Brain microvascular endothelial cell (primary cell): Measurements from ENCODE around the gene CHST15.

Experiments used
- DNase-seq: peaks from one replicate; pipeline ENCODE4 v3.0.0-alpha.2; 2020
- H3K27ac ChIP-seq: fragments of 250-450 bp; sonication (Bioruptor Pico); 2 replicates; pipeline ENCODE4 v1.5.1; 2020; ENCODE audit warnings: mild to moderate bottlenecking, moderate library complexity
- H3K27me3 ChIP-seq: fragments of 250-450 bp; sonication (Bioruptor Pico); replicated peaks from 2 replicates; pipeline ENCODE4 v1.5.1; 2020; ENCODE audit warnings: mild to moderate bottlenecking
- H3K36me3 ChIP-seq: fragments of 250-450 bp; sonication (Bioruptor Pico); replicated peaks from 2 replicates; pipeline ENCODE4 v1.5.1; 2020; ENCODE audit warnings: mild to moderate bottlenecking
- H3K4me3 ChIP-seq: 2 replicates; pipeline ENCODE4 v1.5.1; 2011; ENCODE audit warnings: low read depth, mild to moderate bottlenecking, control low read depth, low read length, moderate library complexity
- in situ Hi-C: cut with HindIII; loops from 2 replicates; pipeline ENCODE4 v1.10.0; 2017; ENCODE audit warnings: low sequenced_read_pairs, low pct_ligation_motif_present
- TF ChIP-seq, protein P1 (sequence below): IDR thresholded peaks from 2 replicates; pipeline ENCODE4 v1.5.1; 2011; ENCODE audit warnings: low read depth, mild to moderate bottlenecking, moderate library complexity, low read length, control low read depth, inconsistent platforms; ENCODE audit errors: missing control alignments

The CHST15 gene

DNA sequence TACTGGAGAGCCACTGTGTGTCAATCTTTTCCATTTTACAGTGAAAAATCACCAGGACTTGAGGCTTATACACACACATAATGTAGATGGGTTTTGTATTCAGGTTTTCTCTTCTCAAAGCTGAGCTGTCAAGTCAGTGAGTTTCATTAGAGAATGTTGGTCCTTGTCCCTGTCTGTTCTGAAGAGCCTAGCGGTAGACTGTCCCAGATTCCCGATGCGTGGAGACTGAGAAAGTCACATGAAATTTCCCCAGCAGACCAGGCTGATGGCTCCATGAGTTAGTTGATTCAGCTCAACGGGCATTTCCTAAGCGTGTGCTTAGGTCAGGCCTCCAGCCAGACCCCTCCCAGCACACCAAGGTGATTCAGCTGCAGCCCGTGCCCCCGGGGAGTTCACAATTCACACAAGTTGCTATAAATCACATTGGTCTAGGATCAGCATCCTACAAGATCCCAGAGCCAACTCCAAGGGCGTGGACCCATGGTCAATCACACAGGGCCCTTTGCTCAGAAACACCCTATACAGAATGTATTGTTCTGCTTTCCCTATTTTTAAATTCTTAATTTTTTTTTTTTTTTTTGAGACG, 17.2 kb downstream of the CHST15 start:
- Histone ChIP-seq H3K27ac (no peak overlapping the region), H3K4me3 (no peak overlapping the region), H3K36me3 (no peaks in the 10 kb centered on the region), H3K27me3 (no peaks in the 10 kb centered on the region)
- in situ Hi-C loops, result no loop called here
- TF ChIP-seq, protein P1, sequence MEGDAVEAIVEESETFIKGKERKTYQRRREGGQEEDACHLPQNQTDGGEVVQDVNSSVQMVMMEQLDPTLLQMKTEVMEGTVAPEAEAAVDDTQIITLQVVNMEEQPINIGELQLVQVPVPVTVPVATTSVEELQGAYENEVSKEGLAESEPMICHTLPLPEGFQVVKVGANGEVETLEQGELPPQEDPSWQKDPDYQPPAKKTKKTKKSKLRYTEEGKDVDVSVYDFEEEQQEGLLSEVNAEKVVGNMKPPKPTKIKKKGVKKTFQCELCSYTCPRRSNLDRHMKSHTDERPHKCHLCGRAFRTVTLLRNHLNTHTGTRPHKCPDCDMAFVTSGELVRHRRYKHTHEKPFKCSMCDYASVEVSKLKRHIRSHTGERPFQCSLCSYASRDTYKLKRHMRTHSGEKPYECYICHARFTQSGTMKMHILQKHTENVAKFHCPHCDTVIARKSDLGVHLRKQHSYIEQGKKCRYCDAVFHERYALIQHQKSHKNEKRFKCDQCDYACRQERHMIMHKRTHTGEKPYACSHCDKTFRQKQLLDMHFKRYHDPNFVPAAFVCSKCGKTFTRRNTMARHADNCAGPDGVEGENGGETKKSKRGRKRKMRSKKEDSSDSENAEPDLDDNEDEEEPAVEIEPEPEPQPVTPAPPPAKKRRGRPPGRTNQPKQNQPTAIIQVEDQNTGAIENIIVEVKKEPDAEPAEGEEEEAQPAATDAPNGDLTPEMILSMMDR, result no peak
- DNase-seq, result no peak

GRCh38 chr10:124075231-124075955, 18.0 kb downstream of the CHST15 start:
- TF ChIP-seq, protein P1, result no peak
- H3K36me3 ChIP-seq, result no peaks in the 10 kb centered on the region
- H3K27me3 ChIP-seq, result no peaks in the 10 kb centered on the region
- no peak overlapping the region for H3K27ac ChIP-seq
- in situ Hi-C loops, result no loop called here
- no peak overlapping the region for H3K4me3 ChIP-seq
- DNase-seq, result no peak

GRCh38 chr10:124074501-124075109, 18.8 kb downstream of the CHST15 start:
- Histone ChIP-seq H3K36me3 (no peaks in the 10 kb centered on the region), H3K27me3 (no peaks in the 10 kb centered on the region), H3K27ac (no peak overlapping the region), H3K4me3 (no peak overlapping the region)
- DNase-seq, result no peak
- TF ChIP-seq, protein P1, result no peak
- in situ Hi-C loops, result no loop called here

DNA sequence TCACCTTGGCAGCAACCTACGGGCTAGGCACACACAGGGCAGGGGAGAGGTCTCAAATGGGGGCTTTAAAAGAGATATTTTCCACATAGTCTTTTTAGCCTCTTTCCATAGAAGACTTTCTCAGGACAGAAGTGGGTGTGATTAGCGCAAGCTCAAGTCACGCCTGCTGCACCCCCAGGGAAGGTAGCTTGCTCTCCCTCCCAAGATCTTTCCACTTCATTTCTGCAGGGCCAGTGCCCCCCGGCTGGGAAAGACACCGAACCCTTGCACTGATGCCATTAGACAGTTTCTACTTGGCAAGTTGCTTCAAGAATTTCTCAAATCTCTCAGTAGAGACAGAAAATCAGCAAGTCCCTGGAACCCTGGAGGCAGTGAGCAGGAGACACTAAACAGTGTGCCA, 19.4 kb downstream of the CHST15 start:
- H3K27ac ChIP-seq, result no peak overlapping the region
- no peaks in the 10 kb centered on the region for H3K36me3 ChIP-seq
- in situ Hi-C loops, result no loop called here
- H3K4me3 ChIP-seq, result no peak overlapping the region
- TF ChIP-seq, protein P1, result no peak
- no peak for DNase-seq
- H3K27me3 ChIP-seq, result no peaks in the 10 kb centered on the region

DNA sequence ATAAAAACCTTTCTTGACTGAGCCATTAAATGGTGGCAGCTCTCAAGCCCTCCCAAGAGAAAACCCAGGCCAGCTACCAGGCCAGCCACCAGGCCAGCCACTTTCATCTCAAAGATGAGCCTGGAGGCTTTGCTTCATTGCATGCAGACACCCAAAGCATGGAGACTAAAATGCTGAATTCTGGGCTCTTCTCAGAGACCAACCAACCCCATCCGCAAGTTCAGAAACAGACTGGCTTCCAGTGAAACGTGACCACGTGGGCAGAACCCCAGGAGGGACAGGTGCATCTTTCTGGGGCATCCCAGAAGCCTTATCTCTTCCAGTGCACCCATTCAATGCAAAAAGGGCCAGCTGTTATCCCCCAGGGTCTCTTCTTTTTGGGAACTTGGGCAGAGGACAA, 20.9 kb downstream of the CHST15 start:
- Histone ChIP-seq H3K27ac (no peak overlapping the region), H3K4me3 (no peak overlapping the region), H3K36me3 (no peaks in the 10 kb centered on the region), H3K27me3 (no peaks in the 10 kb centered on the region)
- no peak for DNase-seq
- in situ Hi-C loops, result no loop called here
- TF ChIP-seq, protein P1, result no peak

- DNase-seq, result no peak
- Histone ChIP-seq H3K36me3 (no peaks in the 10 kb centered on the region), H3K27me3 (no peaks in the 10 kb centered on the region), H3K4me3 (no peak overlapping the region), H3K27ac (no peak overlapping the region)
- TF ChIP-seq, protein P1, result no peak
- in situ Hi-C loops, result no loop called here
These were observed 21.3 kb downstream of the CHST15 start for GRCh38 chr10:124072106-124072505.
